NCI-H2171 treated with DMSO at 0.1 percent for 48 hours (cell line): ENCODE results near the gene SOS2.
"Not testable (repeated sequence)": the region's sequence is repeated elsewhere in the genome, so short reads cannot be mapped to it uniquely, and the experiment has no call there.

Source experiments
- DNase-seq: peaks from one replicate; lab custom pipeline; 2025; lab: John Stamatoyannopoulos, UW

Gene SOS2

DNA sequence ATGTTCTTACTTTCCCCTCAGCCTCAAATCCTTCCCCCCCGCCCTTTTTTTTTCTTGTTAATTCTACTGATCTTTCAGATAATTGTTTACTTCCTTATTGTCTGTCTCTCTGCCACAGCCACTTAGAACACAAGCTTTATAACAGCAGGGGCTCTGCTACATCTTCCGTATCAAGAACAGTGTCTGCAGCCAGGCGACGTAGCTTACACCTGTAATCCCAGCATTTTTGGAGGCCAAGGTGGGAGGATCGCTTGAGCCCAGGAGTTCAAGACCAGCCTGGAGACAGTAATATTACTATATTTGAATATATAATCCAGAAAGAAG, 5.4 kb downstream of the SOS2 start:
- DNase-seq, result no peak

GRCh38 chr14:50225067-50225973, 6.1 kb downstream of the SOS2 start:
- DNase-seq, result no peak

DNA sequence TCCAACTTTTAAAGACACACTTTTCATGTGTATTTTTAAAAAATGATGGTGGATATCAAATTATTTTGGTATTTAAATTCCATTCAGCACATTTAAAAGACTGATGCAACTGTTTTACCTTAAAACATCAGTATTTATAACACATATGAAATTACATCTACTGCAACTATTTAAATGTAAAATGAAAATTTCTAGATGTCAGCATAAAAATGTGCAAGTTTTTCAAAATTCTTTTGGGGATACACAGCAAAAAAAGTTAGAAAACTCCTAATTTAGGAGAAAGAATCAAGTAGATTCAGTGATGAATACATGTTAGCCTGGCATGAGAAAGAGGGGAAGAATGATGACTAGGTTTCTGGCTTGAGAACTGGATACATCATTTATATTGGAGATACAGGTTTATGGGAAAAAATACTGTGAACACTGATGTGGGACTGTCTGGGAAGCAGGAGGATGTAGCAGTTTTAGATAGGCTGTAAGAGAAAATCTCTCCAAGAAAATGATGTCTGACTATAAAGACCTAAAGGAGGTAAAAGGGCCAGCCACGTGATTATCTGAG, 9.2 kb downstream of the SOS2 start:
- DNase-seq, result no peak

GRCh38 chr14:50218501-50218900, 12.9 kb downstream of the SOS2 start:
- DNase-seq, result no peak

DNA sequence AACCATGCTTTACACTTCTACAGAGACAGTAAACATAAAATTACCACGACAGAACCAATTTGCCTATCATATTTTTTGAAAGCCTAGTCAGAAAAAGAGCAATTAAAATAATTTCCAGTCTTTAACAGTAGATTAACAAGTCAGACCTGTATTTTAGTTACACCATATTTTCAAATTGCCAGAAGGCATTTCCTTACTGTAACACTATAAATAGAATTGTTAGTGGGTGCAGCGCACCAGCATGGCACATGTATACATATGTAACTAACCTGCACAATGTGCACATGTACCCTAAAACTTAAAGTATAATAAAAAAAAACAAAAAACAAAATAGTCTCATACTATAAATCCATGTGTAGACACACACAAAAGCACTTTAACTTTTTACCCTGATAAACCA, 16.0 kb downstream of the SOS2 start:
- no peak for DNase-seq

- DNase-seq, result no peak
These were observed 17.6 kb downstream of the SOS2 start for GRCh38 chr14:50213795-50214194.

DNA sequence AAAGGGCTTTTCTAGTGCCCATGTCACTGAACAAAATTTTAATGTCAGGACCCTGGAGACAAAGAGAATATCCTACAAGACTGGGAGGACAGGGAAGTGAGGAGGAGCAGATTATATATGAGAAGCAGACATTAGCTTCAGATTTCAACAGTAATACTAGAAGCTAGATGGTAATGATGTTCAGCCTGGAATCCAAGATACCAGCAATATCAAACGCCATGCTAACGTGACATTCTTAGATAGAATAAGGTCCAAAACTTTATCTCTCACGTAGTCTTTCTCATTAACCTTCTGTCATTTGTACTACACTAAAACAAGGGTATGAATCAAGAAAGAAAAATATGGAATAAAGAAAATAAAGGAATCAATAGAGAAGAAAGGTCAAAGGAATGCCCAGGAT, 18.7 kb downstream of the SOS2 start:
- no peak for DNase-seq

DNA sequence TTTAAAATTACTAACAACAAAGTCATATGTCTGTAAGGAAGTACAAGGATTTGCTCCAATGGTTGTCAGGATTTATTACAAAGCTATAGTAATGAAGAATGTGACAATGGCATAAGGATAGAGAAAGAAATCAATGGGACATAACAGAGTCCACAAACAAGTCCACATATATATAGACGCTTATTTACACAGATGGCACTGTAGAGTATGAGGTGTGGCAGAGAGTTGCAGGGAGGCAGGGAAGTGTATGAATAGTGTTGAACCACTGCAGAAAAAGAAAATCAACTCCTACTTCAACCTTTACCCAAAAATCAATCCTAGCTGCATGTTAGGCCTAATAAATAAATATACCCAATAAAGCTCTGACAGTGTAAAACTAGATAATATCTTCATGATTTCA, 21.3 kb downstream of the SOS2 start:
- DNase-seq, result no peak

GRCh38 chr14:50198499-50198898, 32.9 kb downstream of the SOS2 start:
- no peak for DNase-seq

DNA sequence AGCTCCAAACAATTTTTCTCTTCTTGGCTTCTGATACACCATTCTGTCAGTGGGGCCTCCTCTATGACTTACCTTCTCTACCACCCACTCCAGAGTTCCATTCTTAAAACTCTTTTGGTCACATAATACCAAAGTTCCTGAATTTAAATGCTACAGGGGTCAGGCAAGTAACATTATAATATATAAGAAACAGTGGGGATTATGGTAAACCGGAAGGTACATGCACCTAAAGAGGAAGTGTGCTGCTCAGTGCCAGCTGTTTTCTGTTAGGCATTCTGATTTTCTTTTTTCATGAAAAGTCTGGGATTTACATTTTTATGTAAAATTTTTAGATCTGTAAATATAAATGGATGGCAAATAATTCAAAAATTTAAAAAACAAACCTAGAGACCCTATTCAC, 39.9 kb downstream of the SOS2 start:
- DNase-seq, result no peak

GRCh38 chr14:50186107-50186506, 45.3 kb downstream of the SOS2 start:
- DNase-seq, result no peak

DNA sequence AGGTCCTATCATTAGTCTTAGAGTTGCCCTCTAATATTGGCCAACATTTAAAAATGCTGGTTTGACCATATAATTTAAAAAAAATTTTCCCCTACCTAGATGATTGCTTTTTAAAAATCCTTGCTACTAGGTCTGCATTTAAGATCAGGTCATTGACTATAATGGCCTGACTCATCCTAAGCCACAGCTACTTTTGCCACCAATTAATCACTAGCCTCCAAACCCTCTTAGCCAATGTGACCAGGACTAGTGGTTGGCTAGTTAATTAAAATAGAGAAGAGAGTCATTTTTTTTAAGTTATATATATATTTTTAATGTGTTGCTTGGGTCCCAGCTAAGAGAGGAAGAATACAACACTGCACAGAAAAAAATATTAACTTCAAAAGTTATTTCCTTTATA, 57.5 kb downstream of the SOS2 start:
- no peak for DNase-seq

DNA sequence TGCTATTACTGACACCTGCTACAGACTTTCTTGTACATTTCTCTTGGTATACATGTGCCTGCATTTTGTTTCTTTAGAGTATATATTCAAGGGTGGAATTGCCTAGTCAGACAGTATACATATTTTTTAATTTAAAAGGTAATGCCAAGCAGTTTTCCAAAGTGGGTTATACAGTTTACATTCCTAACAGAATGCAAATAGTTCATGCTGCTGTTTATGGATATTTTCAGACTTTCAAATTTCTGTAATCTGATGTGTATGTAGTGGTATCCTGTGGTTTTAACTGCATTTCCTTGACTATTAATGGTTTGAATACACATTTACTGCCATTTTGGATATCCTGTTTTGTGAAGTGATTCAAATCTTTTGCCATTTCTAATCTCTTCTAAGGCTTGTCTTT, 59.5 kb downstream of the SOS2 start:
- no peak for DNase-seq

- not testable (repeated sequence) for DNase-seq
These were observed 64.0 kb downstream of the SOS2 start for GRCh38 chr14:50167381-50167780.

- no peak for DNase-seq
These were observed 75.3 kb downstream of the SOS2 start for GRCh38 chr14:50156111-50156510.

DNA sequence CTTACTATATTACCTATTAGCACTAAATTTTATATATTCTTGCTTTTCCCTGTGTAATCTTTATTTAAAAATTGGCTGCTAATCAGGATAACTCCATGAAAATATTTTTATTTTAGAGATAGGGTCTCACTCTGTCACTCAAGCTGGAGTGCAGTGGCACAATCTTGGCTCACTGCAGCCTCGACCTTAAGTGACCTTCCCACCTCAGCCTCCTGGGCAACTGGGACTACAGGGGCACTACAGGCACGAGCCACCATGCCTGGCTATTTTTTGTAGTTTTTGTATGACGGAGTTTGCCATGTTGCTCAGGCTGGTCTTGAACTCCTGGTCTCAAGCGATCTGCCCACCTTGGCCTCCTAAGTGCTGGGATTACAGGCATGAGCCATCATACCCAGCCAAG, 82.6 kb downstream of the SOS2 start:
- no peak for DNase-seq

- DNase-seq, result peak; percentile 15
These were observed 92.2 kb downstream of the SOS2 start for GRCh38 chr14:50139192-50139591.

- no peak for DNase-seq
These were observed 103.6 kb downstream of the SOS2 start for GRCh38 chr14:50127802-50128201.

DNA sequence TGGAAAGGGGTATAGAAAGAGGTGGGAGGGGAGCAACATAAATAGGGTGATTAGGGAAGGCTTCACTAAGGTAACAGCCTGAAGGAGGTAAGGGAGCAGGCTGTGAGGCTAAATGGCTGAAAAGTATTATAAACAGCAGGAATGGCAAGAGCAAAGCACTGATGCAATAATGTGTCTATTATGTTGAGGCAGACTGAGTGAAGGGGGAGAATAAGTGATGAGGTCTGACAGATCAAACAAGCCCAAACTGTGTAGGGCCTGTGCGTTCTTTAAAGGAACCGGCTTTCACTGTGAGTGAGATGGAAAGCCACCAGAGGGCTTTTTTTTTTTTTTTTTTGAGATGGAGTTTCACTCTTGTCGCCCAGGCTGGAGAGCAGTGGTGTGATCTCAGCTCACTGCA, 108.3 kb downstream of the SOS2 start:
- no peak for DNase-seq

GRCh38 chr14:50122291-50122690, 109.1 kb downstream of the SOS2 start:
- DNase-seq, result peak; percentile 11

DNA sequence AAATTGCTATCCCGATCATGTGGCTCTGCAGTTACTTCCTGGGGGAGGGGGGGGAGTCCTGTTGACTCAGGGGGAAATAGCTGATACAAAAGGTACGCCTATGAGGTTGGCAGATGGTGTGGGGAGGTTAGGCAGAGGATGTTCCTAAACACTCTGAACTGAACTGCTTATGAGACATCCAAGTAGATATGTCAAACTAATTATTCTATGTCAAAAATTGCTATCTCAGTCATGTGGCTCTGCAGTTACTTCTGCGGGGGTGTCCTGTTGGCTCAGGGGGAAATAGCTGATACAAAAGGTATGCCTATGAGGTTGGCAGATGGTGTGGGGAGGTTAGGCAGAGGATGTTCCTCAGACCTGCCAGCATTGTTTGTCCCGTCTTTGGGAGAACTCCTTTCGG, 109.9 kb downstream of the SOS2 start:
- peak; percentile 52 for DNase-seq

DNA sequence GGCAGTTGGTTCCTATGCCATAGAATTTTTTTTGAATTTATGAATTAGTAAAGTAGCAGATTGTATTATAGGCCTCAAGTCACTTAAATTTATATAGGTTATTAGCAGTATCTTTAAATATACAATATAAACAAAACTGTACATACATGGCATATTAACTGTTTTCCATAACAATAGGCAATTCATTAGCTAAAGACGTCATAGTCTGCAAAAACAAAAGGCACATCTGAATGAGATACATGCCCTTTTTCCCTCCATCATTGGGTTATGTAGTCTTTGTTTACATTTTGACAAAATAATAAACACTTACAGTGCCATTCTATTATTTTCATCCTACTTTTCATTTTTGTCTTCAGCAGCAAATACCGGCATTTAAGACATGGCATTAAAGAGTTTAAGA, 113.9 kb downstream of the SOS2 start:
- no peak for DNase-seq

- DNase-seq, result peak; percentile 49
These were observed 114.4 kb downstream of the SOS2 start for GRCh38 chr14:50116966-50117365.
